ENCODE data around the gene FERMT2. TPM values are rescaled to one million over a fixed set of nuclear protein-coding genes. Genes with fewer than 3 reads are reported as not detected.

The FERMT2 gene
- total RNA-seq, 1 donor from 2014 or later = 79.7 TPM

- DNase-seq = no peak
- Mint-ChIP-seq H3K4me1 (ENCODE audit: low read depth, unreplicated experiment) (peaks cover 4% of the 10 kb centered on the region), H3K27me3 (ENCODE audit: unreplicated experiment) (peaks cover 2% of the 10 kb centered on the region), H3K27ac (ENCODE audit: unreplicated experiment) (no peak overlapping the region), H3K9me3 (ENCODE audit: unreplicated experiment) (no peaks in the 10 kb centered on the region), H3K4me3 (ENCODE audit: unreplicated experiment) (no peak overlapping the region), H3K36me3 (ENCODE audit: unreplicated experiment) (no peaks in the 10 kb centered on the region)
- TF ChIP-seq, protein P1, sequence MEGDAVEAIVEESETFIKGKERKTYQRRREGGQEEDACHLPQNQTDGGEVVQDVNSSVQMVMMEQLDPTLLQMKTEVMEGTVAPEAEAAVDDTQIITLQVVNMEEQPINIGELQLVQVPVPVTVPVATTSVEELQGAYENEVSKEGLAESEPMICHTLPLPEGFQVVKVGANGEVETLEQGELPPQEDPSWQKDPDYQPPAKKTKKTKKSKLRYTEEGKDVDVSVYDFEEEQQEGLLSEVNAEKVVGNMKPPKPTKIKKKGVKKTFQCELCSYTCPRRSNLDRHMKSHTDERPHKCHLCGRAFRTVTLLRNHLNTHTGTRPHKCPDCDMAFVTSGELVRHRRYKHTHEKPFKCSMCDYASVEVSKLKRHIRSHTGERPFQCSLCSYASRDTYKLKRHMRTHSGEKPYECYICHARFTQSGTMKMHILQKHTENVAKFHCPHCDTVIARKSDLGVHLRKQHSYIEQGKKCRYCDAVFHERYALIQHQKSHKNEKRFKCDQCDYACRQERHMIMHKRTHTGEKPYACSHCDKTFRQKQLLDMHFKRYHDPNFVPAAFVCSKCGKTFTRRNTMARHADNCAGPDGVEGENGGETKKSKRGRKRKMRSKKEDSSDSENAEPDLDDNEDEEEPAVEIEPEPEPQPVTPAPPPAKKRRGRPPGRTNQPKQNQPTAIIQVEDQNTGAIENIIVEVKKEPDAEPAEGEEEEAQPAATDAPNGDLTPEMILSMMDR (IDR thresholded peaks at IDR 0.05; ENCODE audit: partially characterized antibody, unreplicated experiment) = no peak
Observed at GRCh38 chr14:52901357-52901980, 49.4 kb downstream of the FERMT2 start.

DNA sequence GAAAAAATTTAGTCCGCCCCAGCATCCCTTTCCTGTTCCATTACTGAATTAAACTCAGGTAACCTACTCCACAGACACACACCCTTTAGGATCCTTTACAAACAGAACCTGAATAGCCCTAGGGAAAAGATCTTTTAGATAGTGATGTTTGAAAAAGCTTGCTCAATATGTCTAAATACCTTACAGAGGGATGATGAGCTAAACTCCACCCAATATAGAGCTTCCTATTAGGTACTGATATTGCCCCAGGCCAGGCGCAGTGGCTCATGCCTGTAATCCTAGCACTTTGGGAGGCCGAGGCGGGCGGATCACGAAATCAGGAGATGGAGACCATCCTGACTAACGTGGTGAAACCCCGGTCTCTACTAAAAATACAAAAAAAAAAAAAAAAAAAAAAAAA, 50.1 kb downstream of the FERMT2 start:
- H3K4me1 Mint-ChIP-seq (ENCODE audit: low read depth, unreplicated experiment) = peaks cover under 1% of the 10 kb centered on the region
- H3K27me3 Mint-ChIP-seq (ENCODE audit: unreplicated experiment) = peaks cover 2% of the 10 kb centered on the region
- TF ChIP-seq, protein P1 (IDR thresholded peaks at IDR 0.05; ENCODE audit: partially characterized antibody, unreplicated experiment) = no peak
- H3K36me3 Mint-ChIP-seq (ENCODE audit: unreplicated experiment) = no peaks in the 10 kb centered on the region
- no peak for DNase-seq
- no peak overlapping the region for H3K27ac Mint-ChIP-seq (ENCODE audit: unreplicated experiment)
- no peaks in the 10 kb centered on the region for H3K9me3 Mint-ChIP-seq (ENCODE audit: unreplicated experiment)
- no peak overlapping the region for H3K4me3 Mint-ChIP-seq (ENCODE audit: unreplicated experiment)

DNA sequence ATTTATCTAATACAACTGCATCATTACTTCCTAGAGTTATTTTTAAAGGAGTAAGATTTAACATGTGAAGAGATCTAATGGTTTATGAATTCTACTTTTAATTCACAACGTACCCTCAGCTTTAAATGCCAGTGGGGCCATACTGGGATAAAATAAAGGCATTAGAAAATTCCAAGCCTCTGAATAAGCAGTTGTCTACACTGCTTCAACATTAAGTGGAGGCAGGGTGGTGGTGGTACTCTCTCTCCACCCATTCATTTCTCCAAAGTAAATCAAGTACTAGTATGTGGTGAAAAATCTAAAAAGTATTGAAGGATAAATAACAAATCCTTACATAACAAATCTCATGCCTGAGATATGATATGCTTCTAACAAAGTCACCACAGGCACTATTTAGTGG, 52.4 kb downstream of the FERMT2 start:
- TF ChIP-seq, protein P1 (IDR thresholded peaks at IDR 0.05; ENCODE audit: partially characterized antibody, unreplicated experiment) = no peak
- Mint-ChIP-seq H3K27ac (ENCODE audit: unreplicated experiment) (no peak overlapping the region), H3K27me3 (ENCODE audit: unreplicated experiment) (no peaks in the 10 kb centered on the region), H3K4me1 (ENCODE audit: low read depth, unreplicated experiment) (peaks cover 2% of the 10 kb centered on the region), H3K4me3 (ENCODE audit: unreplicated experiment) (no peak overlapping the region), H3K36me3 (ENCODE audit: unreplicated experiment) (no peaks in the 10 kb centered on the region), H3K9me3 (ENCODE audit: unreplicated experiment) (no peaks in the 10 kb centered on the region)
- no peak for DNase-seq

GRCh38 chr14:52895000-52895399, 55.9 kb downstream of the FERMT2 start:
- H3K9me3 Mint-ChIP-seq (ENCODE audit: unreplicated experiment) = no peaks in the 10 kb centered on the region
- H3K4me1 Mint-ChIP-seq (ENCODE audit: low read depth, unreplicated experiment) = peaks cover 2% of the 10 kb centered on the region
- no peak for DNase-seq
- TF ChIP-seq, protein P1 (IDR thresholded peaks at IDR 0.05; ENCODE audit: partially characterized antibody, unreplicated experiment) = no peak
- H3K27me3 Mint-ChIP-seq (ENCODE audit: unreplicated experiment) = no peaks in the 10 kb centered on the region
- H3K4me3 Mint-ChIP-seq (ENCODE audit: unreplicated experiment) = no peak overlapping the region
- no peak overlapping the region for H3K27ac Mint-ChIP-seq (ENCODE audit: unreplicated experiment)
- H3K36me3 Mint-ChIP-seq (ENCODE audit: unreplicated experiment) = peaks cover 3% of the 10 kb centered on the region

DNA sequence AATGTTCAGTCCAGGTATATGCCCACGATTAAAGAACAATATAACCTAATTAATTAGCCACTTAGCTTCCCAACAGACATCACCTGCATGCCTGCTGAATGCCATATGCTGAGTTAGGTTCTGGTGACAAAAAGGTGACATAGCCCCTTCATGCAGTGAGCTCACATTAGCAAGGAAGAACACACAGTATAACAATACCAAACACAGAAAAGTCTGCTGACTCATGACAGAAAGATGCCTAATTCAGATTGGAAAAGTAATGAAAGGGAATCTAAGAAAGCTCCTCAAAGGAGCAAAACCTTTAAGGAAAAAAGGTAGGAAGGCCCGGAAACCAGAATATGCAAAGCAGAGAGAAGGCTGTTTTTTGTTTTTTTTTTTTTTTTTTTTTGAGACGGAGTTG, 59.0 kb downstream of the FERMT2 start:
- Mint-ChIP-seq H3K36me3 (ENCODE audit: unreplicated experiment) (peaks cover 3% of the 10 kb centered on the region), H3K27me3 (ENCODE audit: unreplicated experiment) (no peaks in the 10 kb centered on the region), H3K4me3 (ENCODE audit: unreplicated experiment) (no peak overlapping the region), H3K4me1 (ENCODE audit: low read depth, unreplicated experiment) (peaks cover 6% of the 10 kb centered on the region), H3K27ac (ENCODE audit: unreplicated experiment) (no peak overlapping the region), H3K9me3 (ENCODE audit: unreplicated experiment) (peaks cover 1% of the 10 kb centered on the region)
- TF ChIP-seq, protein P1 (IDR thresholded peaks at IDR 0.05; ENCODE audit: partially characterized antibody, unreplicated experiment) = no peak
- no peak for DNase-seq
